Measurements from ENCODE around the gene ZNF70. TPM values are rescaled to one million over a fixed set of nuclear protein-coding genes. Genes with fewer than 3 reads are reported as not detected.

The ZNF70 gene
- total RNA-seq, 1 experiment from 2014 or later, result 1.4 TPM

DNA sequence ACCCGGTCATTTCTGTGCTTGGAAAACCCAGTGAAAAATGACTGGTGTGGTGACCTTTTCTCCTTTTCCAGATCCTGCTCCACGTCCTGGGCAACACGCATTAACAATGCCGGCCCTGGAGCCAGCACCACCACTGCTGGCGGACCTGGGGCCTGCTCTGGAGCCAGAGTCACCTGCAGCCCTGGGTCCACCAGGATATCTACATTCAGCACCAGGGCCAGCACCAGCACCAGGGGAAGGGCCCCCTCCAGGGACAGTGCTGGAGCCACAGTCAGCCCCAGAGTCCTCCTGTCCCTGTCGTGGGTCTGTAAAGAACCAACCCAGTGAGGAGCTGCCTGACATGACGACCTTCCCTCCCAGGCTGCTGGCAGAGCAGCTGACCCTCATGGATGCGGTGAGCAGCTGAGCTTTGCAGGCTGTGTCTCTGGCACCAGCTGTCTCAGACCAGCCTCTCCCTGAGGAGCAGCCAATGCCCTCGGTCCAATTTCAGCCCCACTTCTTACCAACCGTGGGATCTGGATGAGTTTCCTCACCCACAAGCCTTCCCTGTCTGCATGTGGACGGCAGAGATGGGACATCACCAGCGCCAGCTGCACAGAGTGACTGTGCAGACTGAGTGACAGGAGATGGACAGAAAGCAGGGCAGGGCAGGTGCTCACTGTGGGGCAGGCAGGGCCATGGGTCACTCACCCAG lies 58.2 kb downstream of the ZNF70 start:
- DNase-seq (ENCODE audit: low spot score), result no peak

DNA sequence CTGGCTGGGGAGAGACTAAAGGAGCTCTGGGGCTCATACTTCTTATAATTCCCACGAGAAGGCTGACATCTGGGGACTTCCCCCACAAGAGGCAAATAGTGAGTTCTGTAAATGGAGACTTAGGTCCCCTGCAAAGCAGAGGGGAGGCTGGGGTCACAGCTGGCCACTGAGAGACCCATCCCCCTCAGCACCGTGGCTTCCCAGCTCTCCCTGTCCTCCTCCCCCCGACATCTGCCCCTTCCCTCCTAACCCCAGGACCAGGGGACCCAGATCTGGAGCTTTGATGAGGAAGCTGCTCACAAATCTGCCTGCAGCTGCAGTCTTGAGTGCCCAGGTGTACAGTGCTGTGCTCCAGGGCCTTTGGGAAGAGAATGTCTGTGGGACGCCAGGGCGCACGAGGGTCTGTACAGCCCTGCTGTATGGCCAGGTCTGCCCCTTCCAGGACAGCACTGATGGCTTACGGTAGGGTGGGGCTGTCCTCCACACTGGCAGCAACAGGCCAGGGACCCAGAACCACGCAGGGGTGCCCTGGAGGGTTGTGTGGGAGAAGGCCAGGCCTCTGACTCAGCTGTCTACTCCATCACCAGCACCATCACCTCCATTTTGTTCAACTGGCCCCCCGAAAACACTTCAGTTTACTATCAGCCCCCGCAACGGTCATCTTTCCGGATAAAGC lies 59.0 kb downstream of the ZNF70 start:
- DNase-seq (ENCODE audit: low spot score), result no peak

DNA sequence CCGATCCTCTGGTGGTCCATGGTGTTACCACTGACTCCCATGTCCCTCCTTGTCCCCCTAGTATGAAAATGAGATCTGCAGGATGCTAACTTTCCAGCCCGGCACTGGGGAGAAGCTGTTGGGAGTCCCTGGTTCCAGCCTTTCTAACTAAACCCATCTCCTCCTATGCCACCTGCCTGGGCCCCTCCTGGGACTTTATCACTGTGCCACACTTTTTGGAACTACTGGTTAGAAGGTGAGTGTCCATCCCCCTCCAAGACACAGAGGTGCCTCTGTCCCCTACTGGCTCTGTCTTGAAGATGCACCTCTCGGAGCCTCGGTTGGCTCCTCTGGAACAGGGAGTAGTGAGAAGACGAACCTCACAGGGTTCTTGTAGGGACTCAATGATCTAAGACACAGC lies 60.2 kb downstream of the ZNF70 start, which contains the start of gene RGL4:
RGL4 (plus strand) TSS at position 301 of the 400 bp plus-strand sequence. CDS start 1,018 bp downstream, outside the sequence.
- no peak for DNase-seq (ENCODE audit: low spot score)

DNA sequence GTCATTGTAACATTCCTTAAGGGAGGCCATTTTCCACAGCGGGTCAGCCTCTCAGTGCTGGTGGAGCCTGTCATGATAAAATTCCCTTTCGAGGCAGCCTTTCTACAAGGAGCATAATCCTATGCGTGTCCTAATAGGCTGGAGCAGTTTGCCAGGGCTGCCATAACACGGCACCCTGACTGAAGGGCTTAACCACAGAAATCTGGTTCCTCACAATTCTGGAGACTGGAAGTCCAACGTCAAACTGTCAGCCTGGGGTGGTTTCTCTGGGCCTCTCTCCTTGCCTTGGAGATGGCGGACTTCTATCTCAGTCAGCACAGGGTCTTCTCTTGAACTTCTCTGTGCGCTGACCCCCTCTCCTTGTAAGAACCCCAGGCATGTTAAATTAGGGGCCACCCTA lies 61.5 kb downstream of the ZNF70 start:
- no peak for DNase-seq (ENCODE audit: low spot score)

Other genes starting within 250 kb of the ZNF70 start
- not detected in 2 replicates for gene IGLL1, start 170.8 kb downstream of the ZNF70 start, total RNA-seq (2014; rRNA removed; shearing (Covaris generic))
- gene DRICH1, start 118.8 kb downstream of the ZNF70 start, total RNA-seq (2014; rRNA removed; shearing (Covaris generic)), result not detected in 2 replicates
- not detected in 2 replicates for gene RGL4, start 60.1 kb downstream of the ZNF70 start, total RNA-seq (2014; rRNA removed; shearing (Covaris generic))
- not detected in 2 replicates for gene VPREB3, start 3.3 kb upstream of the ZNF70 start, total RNA-seq (2014; rRNA removed; shearing (Covaris generic))
- not detected in 2 replicates for gene C22orf15, start 11.9 kb upstream of the ZNF70 start, total RNA-seq (2014; rRNA removed; shearing (Covaris generic))
- gene CHCHD10, start 16.9 kb upstream of the ZNF70 start, total RNA-seq (2014; rRNA removed; shearing (Covaris generic)), result 0.72 and 14.9 TPM in 2 replicates
- gene MMP11, start 21.7 kb upstream of the ZNF70 start, total RNA-seq (2014; rRNA removed; shearing (Covaris generic)), result 0.35 and 1.4 TPM in 2 replicates
- 50.9 and 61.2 TPM in 2 replicates for gene SMARCB1, start 35.9 kb upstream of the ZNF70 start, total RNA-seq (2014; rRNA removed; shearing (Covaris generic))
- gene DERL3, start 87.9 kb upstream of the ZNF70 start, total RNA-seq (2014; rRNA removed; shearing (Covaris generic)), result 0.43 and 1.6 TPM in 2 replicates
- gene SLC2A11, start 106.8 kb upstream of the ZNF70 start, total RNA-seq (2014; rRNA removed; shearing (Covaris generic)), result 3.2 and 4.6 TPM in 2 replicates
- gene MIF, start 143.3 kb upstream of the ZNF70 start, total RNA-seq (2014; rRNA removed; shearing (Covaris generic)), result 311 and 336 TPM in 2 replicates
- 5.2 and 12.3 TPM in 2 replicates for gene GSTT2B, start 210.1 kb upstream of the ZNF70 start, total RNA-seq (2014; rRNA removed; shearing (Covaris generic))
- gene DDTL, start 215.8 kb upstream of the ZNF70 start, total RNA-seq (2014; rRNA removed; shearing (Covaris generic)), result 1.5 and 2.8 TPM in 2 replicates
- gene DDT, start 223.3 kb upstream of the ZNF70 start, total RNA-seq (2014; rRNA removed; shearing (Covaris generic)), result 188 and 232 TPM in 2 replicates
- gene GSTT2, start 229.0 kb upstream of the ZNF70 start, total RNA-seq (2014; rRNA removed; shearing (Covaris generic)), result 1.7 TPM in 1 of 2 replicates, not detected in the other